PC-9 (cell line): ENCODE data around the gene SLC9A9.

Experiments used
- CTCF ChIP-seq: fragments of 200-600 bp; sonication (generic); conservative IDR thresholded peaks from 2 replicates; pipeline ENCODE4 v1.6.1; 2017; ENCODE audit warnings: mixed run types, antibody characterized with exemption, mild to moderate bottlenecking, moderate library complexity
- EZH2 ChIP-seq: fragments of 200-600 bp; sonication (generic); IDR thresholded peaks from 2 replicates; pipeline ENCODE4 v1.8.0; 2017; ENCODE audit warnings: antibody characterized with exemption, low read depth

GRCh38 chr3:143380449-143380848, 467.8 kb downstream of the SLC9A9 start:
- TF ChIP-seq CTCF (no peak), EZH2 (no peak)
